Common myeloid progenitor, CD34-positive (primary cell): ENCODE data around the gene GTF2IRD1.

ENCODE experiments used
- CTCF ChIA-PET: fragments of 350-600 bp; sonication (Branson Sonifier 250); formaldehyde crosslinking; loops from one replicate; lab custom pipeline; 2021; ENCODE audit warnings: antibody characterized with exemption; lab: Charles Lee
- POLR2A ChIA-PET: fragments of 350-600 bp; sonication (Branson Sonifier 250); formaldehyde crosslinking; loops from one replicate; lab custom pipeline; 2021; ENCODE audit warnings: antibody characterized with exemption; lab: Charles Lee
- DNase-seq, 3 donors: peaks; one replicate each; pipeline versions ENCODE4 v3.0.0 to v3.0.0-alpha.2; 2013
- H3K27ac ChIP-seq, 2 experiments: 1 replicate in 1 of 2; 2 replicates in 1 of 2; pipeline ENCODE4 v1.7.0; 2013; ENCODE audit warnings: inconsistent platforms in 2 of 2, low read length in 2 of 2, mild to moderate bottlenecking in 2 of 2, low read depth in 1 of 2, moderate library complexity in 1 of 2; ENCODE audit not compliant: severe bottlenecking in 2 of 2, insufficient read depth in 1 of 2, poor library complexity in 1 of 2
- H3K27me3 ChIP-seq, 5 experiments: replicated peaks in 2 of 5; 1 replicate in 3 of 5; 2 replicates in 2 of 5; pipeline versions ENCODE4 v1.6.1 to v1.7.0; 2013; ENCODE audit warnings: low read length in 4 of 5, mild to moderate bottlenecking in 2 of 5, moderate library complexity in 2 of 5, inconsistent platforms in 1 of 5; ENCODE audit not compliant: insufficient read depth in 5 of 5, control insufficient read depth in 4 of 5
- H3K36me3 ChIP-seq, 4 experiments: 1 replicate in 2 of 4; 2 replicates in 2 of 4; pipeline versions ENCODE4 v1.6.1 to v1.7.0; 2013; ENCODE audit warnings: low read length in 3 of 4, control low read depth in 1 of 4, mild to moderate bottlenecking in 1 of 4; ENCODE audit not compliant: control insufficient read depth in 4 of 4, insufficient read depth in 4 of 4
- H3K4me1 ChIP-seq, 4 experiments: 1 replicate in 3 of 4; 2 replicates in 1 of 4; pipeline versions ENCODE4 v1.6.1 to v1.7.1; 2013; ENCODE audit warnings: low read length in 3 of 4, mild to moderate bottlenecking in 3 of 4, control low read depth in 1 of 4, inconsistent platforms in 1 of 4, moderate library complexity in 1 of 4; ENCODE audit not compliant: control insufficient read depth in 4 of 4, insufficient read depth in 4 of 4; ENCODE audit errors: control extremely low read depth in 1 of 4
- H3K4me3 ChIP-seq, 7 experiments: 1 replicate in 4 of 7; 2 replicates in 3 of 7; pipeline versions ENCODE4 v1.5.1 to v1.7.0; 2013; ENCODE audit warnings: mild to moderate bottlenecking in 7 of 7, low read length in 6 of 7, moderate library complexity in 6 of 7, inconsistent platforms in 2 of 7, low read depth in 2 of 7, control low read depth in 1 of 7; ENCODE audit not compliant: insufficient read depth in 4 of 7, control insufficient read depth in 1 of 7; ENCODE audit errors: extremely low read depth in 1 of 7
- H3K9me3 ChIP-seq, 5 experiments: 1 replicate in 4 of 5; 2 replicates in 1 of 5; pipeline versions ENCODE4 v1.6.1 to v1.7.1; 2013; ENCODE audit warnings: low read length in 4 of 5, mild to moderate bottlenecking in 2 of 5, inconsistent platforms in 1 of 5, low read depth in 1 of 5, moderate library complexity in 1 of 5; ENCODE audit not compliant: control insufficient read depth in 4 of 5, insufficient read depth in 2 of 5; ENCODE audit errors: control extremely low read depth in 1 of 5
- WGBS: methylation state at CpG from one replicate; pipeline ENCODE4 v1.1.5; 2013; ENCODE audit not compliant: insufficient coverage; 5-methylcytosine and 5-hydroxymethylcytosine counted together

Gene GTF2IRD1

GRCh38 chr7:74464931-74465886 is 11.5 kb downstream of the GTF2IRD1 start:
- ChIA-PET POLR2A (no interaction called here), CTCF (interaction anchor here (0.9 to 2.0 kb wide), 3 partner anchors 9 to 101 kb away, joined by 3 to 7 read pairs (median 3); no protein-coding TSS in a partner anchor)
- no peak for DNase-seq
- H3K4me1 ChIP-seq, result no peaks in the 10 kb centered on the region
- H3K27ac ChIP-seq, result no peak overlapping the region
- no peak overlapping the region for H3K4me3 ChIP-seq
- no peaks in the 10 kb centered on the region for H3K27me3 ChIP-seq
- H3K36me3 ChIP-seq, result no peaks in the 10 kb centered on the region
- H3K9me3 ChIP-seq, result no peaks in the 10 kb centered on the region
- WGBS, result 97% methylated on average over 4 of the region's 7 CpGs

DNA sequence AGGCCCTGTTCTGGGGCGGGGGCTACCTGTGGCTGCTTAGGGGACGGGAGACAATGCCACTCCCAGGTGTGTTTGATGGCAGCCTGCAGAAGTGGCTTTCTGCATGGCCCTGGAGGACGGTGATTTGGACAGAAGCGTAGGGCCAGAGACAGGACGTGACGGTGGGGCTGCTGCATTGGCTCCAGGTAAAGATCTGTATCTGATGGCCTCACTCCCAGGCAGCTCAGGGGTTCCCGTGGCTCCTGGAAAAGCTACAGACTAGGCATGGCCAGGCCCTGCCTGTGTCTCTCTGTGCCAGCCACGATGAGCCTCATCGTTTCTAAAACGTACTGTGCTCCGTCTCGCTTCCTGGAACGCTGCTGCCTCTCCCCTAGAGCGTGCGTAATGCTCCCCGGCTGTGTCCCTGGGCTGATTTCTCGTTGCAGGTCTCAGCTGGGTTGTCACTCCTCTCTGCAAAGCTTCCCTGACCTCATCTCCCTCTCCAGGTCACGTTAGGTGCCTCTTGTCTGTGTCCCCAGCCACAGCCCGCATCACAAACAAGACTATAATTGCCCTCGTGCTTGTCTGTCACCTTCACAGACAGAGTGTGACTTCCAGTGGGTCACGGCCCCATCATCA is 12.6 kb downstream of the GTF2IRD1 start:
- WGBS, result 94% methylated on average over 20 of the region's 21 CpGs

DNA sequence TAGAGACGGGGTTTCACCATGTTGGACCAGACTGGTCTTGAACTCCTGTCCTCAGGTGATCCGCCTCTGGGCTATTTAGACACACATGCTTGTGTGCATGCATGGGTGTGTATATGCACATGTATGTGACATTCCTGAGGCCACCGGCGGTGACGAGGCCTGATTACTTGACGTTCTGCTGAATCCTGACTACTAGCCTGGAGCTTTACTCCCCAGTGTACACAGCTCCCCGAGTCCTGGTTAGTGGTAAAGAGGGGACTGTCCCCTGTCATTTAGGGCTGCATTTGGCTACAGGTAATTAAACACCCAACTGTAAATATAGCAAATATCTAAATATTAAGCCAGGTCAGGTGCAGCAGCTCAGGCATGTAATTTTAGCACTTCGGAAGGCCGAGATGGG is 14.2 kb downstream of the GTF2IRD1 start:
- H3K4me1 ChIP-seq, result no peaks in the 10 kb centered on the region
- CTCF ChIA-PET, result interaction anchor here (0.6 to 1.1 kb wide), 2 partner anchors 23 to 533 kb away, joined by 3 to 4 read pairs; no protein-coding TSS in a partner anchor

More for the DNA sequence above, 12.6 kb downstream of the GTF2IRD1 start:
- Histone ChIP-seq H3K27ac (no peak overlapping the region), H3K9me3 (no peaks in the 10 kb centered on the region), H3K36me3 (no peaks in the 10 kb centered on the region), H3K27me3 (no peaks in the 10 kb centered on the region), H3K4me3 (no peak overlapping the region), H3K4me1 (no peaks in the 10 kb centered on the region)
- no peak for DNase-seq
- POLR2A ChIA-PET, result no interaction called here
- CTCF ChIA-PET, result no interaction called here

DNA sequence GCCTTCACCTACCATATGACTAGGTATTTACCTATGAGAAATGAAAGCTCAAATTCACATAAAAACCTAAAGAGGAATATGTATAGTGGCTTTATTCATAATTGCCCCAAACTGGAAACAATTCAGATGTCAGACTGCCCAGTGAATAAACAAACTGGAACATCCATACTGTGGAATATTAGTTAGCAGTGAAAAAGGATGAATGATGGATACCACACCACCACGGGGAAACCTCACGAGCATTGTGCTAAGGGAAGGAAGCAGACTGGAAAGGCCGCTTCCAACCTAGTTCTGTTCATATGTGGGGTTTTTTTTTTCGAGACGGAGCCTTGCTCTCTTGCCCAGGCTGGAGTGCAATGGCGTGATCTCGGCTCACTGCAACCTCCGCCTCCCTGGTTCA is 16.8 kb downstream of the GTF2IRD1 start:
- Histone ChIP-seq H3K27me3 (no peaks in the 10 kb centered on the region), H3K36me3 (no peaks in the 10 kb centered on the region), H3K4me3 (no peak overlapping the region), H3K4me1 (no peaks in the 10 kb centered on the region), H3K9me3 (no peaks in the 10 kb centered on the region), H3K27ac (no peak overlapping the region)
- 95% methylated on average over 4 of the region's 8 CpGs for WGBS
- ChIA-PET CTCF (no interaction called here), POLR2A (no interaction called here)
- DNase-seq, result no peak

More for the DNA sequence above, 14.2 kb downstream of the GTF2IRD1 start:
- no peak overlapping the region for H3K4me3 ChIP-seq
- H3K27me3 ChIP-seq, result no peaks in the 10 kb centered on the region
- H3K27ac ChIP-seq, result no peak overlapping the region
- no peaks in the 10 kb centered on the region for H3K36me3 ChIP-seq
- no peaks in the 10 kb centered on the region for H3K9me3 ChIP-seq
- 100% methylated on average over 3 of the region's 9 CpGs for WGBS
- no peak for DNase-seq
- POLR2A ChIA-PET, result no interaction called here

DNA sequence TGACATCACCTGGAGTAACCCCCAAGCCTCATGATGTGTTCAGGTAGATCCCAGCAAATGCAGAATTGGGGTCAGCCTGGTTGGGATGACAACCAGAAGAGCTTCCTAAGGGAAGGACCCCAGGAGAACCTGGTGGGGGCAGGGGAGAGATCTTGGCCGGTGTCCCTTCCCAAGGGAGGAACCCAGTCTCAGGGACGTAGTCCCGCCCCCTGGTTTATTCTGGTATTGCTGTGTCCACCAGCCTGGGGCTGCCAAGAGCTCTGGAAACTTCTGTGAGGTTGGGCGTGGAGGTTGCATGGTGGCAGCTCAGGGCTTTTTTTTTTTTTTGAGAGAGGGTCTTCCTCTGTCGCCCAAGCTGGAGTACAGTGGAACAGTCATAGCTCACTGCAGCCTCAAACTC is 19.4 kb downstream of the GTF2IRD1 start:
- Histone ChIP-seq H3K27me3 (no peaks in the 10 kb centered on the region), H3K36me3 (no peaks in the 10 kb centered on the region), H3K4me1 (peaks cover 0 to 9% (median 8%) of the 10 kb centered on the region in 4 experiments), H3K9me3 (no peaks in the 10 kb centered on the region), H3K27ac (no peak overlapping the region), H3K4me3 (no peak overlapping the region)
- DNase-seq, result no peak
- POLR2A ChIA-PET, result no interaction called here
- CTCF ChIA-PET, result no interaction called here
- 90% methylated on average over 3 of the region's 5 CpGs for WGBS

DNA sequence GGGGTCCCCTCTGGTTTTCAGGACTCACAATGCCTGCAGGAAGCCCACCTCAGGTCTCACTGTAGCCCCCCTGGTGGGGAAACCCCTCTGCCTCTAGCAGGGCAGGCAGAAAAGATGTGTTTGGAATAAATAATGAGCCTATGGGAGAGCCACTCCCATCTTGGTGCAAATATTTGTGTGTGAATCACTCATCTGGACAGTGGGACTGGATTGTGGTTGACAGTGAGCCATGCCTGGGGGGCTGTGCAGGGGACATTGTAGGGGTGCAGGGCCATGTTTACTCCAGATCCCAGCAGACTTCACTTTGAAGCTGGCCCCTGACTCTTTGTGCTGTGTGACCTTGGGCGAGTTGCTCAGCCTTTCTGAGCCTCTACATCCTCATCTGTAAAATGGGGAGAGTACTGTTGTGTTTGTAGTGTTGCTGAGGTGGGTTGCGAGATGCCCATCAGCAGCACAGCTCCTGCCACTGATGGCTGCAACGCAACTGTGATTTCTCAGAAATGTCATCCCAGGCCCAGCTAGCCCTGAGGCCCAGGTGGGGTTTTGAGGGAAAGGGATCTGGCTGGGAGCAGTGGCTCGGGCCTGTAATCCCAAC is 20.7 kb downstream of the GTF2IRD1 start:
- Histone ChIP-seq H3K9me3 (no peaks in the 10 kb centered on the region), H3K4me3 (no peak overlapping the region), H3K4me1 (peaks cover 0 to 19% (median 16%) of the 10 kb centered on the region in 4 experiments), H3K27ac (no peak overlapping the region), H3K27me3 (no peaks in the 10 kb centered on the region), H3K36me3 (no peaks in the 10 kb centered on the region)
- POLR2A ChIA-PET, result no interaction called here
- CTCF ChIA-PET, result no interaction called here
- 100% methylated on average over 3 of the region's 4 CpGs for WGBS
- no peak for DNase-seq
